Measurements from ENCODE around the gene CHST9.

GRCh38 chr18:27108842-27109241, 76.3 kb downstream of the CHST9 start:
- TF ChIP-seq HDGF (IDR thresholded peaks at IDR 0.05; ENCODE audit: borderline replicate concordance) = no peak
- no peak for TF ChIP-seq TARDBP (IDR thresholded peaks at IDR 0.05)
- no peak for TF ChIP-seq NFRKB (IDR thresholded peaks at IDR 0.05)
- TF ChIP-seq SP1 (IDR thresholded peaks at IDR 0.05) = no peak
- no peak for TF ChIP-seq PKNOX1 (IDR thresholded peaks at IDR 0.05)
- no peak for TF ChIP-seq LEF1 (IDR thresholded peaks at IDR 0.05; ENCODE audit: borderline replicate concordance)
- TF ChIP-seq ELF4 (IDR thresholded peaks at IDR 0.05) = no peak
- TF ChIP-seq BHLHE40 (IDR thresholded peaks at IDR 0.05; ENCODE audit: borderline replicate concordance) = no peak
- TF ChIP-seq CTBP1 (IDR thresholded peaks at IDR 0.05; ENCODE audit: borderline replicate concordance) = no peak
- TF ChIP-seq ZNF384 (IDR thresholded peaks at IDR 0.05) = no peak
- TF ChIP-seq FOXA1 (IDR thresholded peaks at IDR 0.05) = no peak
- no peak for TF ChIP-seq FOXK2 (IDR thresholded peaks at IDR 0.05)
- TF ChIP-seq ARNT (IDR thresholded peaks at IDR 0.05) = no peak
- no peak for TF ChIP-seq SUZ12 (IDR thresholded peaks at IDR 0.05)

All from HEK293T (cell line).